SJSA1 (cell line): ENCODE data around the gene ALDH1A3. TPM values are rescaled to one million over a fixed set of nuclear protein-coding genes. Genes with fewer than 3 reads are reported as not detected.
A peak's percentile ranks its signal among the peaks of the same experiment; 100 is the strongest.

Source experiments
- DNase-seq, 2 experiments: peaks; one replicate each; pipeline ENCODE4 v3.0.0-alpha.2; 2015 to 2020; ENCODE audit warnings: low spot score in 2 of 2, low read depth in 1 of 2
- H3K27ac ChIP-seq: fragments of 250-450 bp; sonication (Bioruptor Pico); 2 replicates; pipeline ENCODE4 v1.5.1; 2020; ENCODE audit warnings: mild to moderate bottlenecking, moderate library complexity
- H3K27me3 ChIP-seq: fragments of 250-450 bp; sonication (Bioruptor Pico); replicated peaks from 2 replicates; pipeline ENCODE4 v1.5.1; 2020; ENCODE audit warnings: mild to moderate bottlenecking, moderate library complexity
- H3K36me3 ChIP-seq: fragments of 250-450 bp; sonication (Bioruptor Pico); 2 replicates; pipeline ENCODE4 v1.5.1; 2020; ENCODE audit warnings: mild to moderate bottlenecking
- H3K4me1 ChIP-seq: fragments of 250-450 bp; sonication (Bioruptor Pico); replicated peaks from 2 replicates; pipeline ENCODE4 v1.6.1; 2021; ENCODE audit warnings: mild to moderate bottlenecking
- H3K4me3 ChIP-seq: fragments of 250-450 bp; sonication (Bioruptor Pico); 2 replicates; pipeline ENCODE4 v1.5.1; 2020; ENCODE audit warnings: mild to moderate bottlenecking
- H3K9me3 ChIP-seq: fragments of 250-450 bp; sonication (Bioruptor Pico); replicated peaks from 2 replicates; pipeline ENCODE4 v1.5.1; 2020; ENCODE audit warnings: mild to moderate bottlenecking
- total RNA-seq: library from RNA; depleted of rRNA; stranded (reverse); fragments of >200 nt; shearing (Covaris generic); gene quantifications from 2 replicates; pipeline ENCODE4 v1.2.3, GENCODE V29; 2014

The ALDH1A3 gene
- total RNA-seq, 1 experiment from 2014 or later, result 2.2 TPM

DNA sequence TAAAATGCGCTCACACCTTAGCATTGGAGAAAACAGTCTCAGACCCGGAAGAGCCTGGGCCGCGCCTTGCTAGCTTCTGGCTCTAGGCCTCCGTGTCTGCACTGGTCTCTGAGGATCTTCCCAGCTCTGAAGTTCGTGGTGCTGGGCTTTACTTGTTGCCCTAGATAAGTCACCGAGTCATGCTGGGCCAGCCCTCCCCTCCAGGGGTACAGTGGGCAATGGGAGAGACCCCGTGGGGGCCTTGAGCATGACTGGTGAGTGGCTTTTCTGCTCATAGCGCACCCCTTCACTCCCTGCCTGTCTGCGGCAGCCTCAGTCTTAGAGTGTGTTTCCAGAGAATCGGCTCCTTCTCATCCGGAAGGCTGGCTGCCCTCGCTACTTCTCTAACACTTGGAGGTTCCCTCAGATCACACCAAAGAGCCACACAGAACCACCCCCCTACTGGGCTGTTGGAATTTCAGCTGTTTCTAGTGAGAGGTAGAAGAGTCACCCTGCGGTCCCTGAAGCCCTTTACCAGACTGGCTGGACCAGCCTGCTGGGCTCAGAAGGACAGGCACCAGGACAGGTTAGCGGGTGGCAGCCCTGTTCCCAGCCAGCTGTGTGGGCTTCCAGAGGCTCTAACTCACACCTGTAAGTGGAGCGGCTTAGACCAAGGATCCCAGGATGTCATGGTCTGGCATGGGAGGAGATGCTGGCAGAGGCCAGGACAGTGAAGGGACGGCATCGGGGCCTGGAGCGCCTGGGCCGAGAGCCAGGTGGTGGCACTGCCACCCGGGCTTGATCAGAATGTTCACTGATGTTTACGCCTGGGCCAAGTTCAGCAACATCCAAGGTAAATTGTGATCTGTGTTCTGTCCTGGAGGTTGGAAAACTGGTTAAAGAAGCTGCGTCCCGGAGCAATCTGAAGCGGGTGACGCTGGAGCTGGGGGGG lies 17.9 kb downstream of the ALDH1A3 start:
- H3K36me3 ChIP-seq, result no peaks in the 10 kb centered on the region

DNA sequence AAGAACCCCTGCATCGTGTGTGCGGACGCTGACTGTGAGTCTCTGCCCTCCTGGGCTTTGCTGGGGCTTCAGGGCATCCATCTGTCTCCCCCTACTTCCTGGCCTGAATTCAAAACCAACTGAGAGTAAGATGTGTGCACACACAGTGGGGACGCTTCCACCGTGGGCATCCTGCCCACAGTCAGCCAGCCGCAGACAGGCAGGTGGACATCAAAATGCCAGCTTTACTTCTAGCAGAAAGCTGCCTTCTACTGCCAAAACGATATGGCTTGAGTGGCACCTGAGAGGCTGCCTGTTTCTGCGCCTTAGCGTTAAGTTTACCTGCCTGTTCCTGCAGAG lies 18.5 kb downstream of the ALDH1A3 start:
- DNase-seq, result no peak
- Histone ChIP-seq H3K27me3 (no peaks in the 10 kb centered on the region), H3K36me3 (no peaks in the 10 kb centered on the region), H3K4me3 (no peak overlapping the region), H3K27ac (no peak overlapping the region), H3K4me1 (peaks cover 16% of the 10 kb centered on the region), H3K9me3 (no peaks in the 10 kb centered on the region)

More for the DNA sequence above, 17.9 kb downstream of the ALDH1A3 start:
- H3K27me3 ChIP-seq, result no peaks in the 10 kb centered on the region
- no peak overlapping the region for H3K27ac ChIP-seq
- H3K4me3 ChIP-seq, result no peak overlapping the region
- peaks cover 11% of the 10 kb centered on the region for H3K4me1 ChIP-seq
- DNase-seq, result no peak
- H3K9me3 ChIP-seq, result no peaks in the 10 kb centered on the region

DNA sequence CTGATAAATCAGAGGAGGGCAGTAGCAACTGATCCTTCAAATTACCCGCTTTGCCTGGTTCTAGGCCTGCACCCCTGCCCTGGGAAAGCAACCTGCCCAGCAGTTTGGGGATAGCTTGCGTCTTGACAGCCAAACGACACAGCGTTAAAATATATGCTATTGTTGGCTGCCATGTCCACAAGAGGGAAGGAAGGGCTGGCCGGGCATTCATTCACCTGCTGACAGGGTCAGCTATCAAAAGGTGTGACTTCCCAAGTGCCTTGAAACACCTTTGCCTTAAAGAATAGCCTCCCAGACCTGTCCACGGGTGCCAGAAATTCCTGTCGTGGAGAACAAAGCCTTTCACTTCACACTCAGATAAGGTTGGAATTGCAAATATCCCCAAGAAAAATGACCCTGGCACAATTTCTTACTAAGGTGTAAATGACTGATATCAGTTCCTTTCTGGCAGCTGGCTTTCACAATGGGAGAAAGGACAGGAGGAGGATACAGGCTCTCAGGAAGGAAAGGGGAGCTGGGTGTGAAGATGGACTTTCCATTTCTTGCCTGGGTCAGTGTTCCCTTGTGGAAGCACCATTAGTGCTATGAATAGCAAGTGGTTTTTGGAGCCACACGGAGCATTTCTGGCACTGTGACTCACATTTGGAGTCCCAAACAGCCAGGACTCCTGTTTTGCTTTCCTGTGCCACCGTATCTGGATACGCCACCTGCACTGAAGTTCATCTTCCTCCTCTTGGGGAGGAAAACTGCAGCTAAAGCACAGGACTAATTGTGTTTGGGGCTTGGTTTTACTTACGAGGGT lies 19.2 kb downstream of the ALDH1A3 start:
- DNase-seq, result no peak
- Histone ChIP-seq H3K4me3 (no peak overlapping the region), H3K27me3 (no peaks in the 10 kb centered on the region), H3K9me3 (0 out of 2 replicates have a peak, but pooled peaks cover 3% of the 10 kb centered on the region), H3K27ac (no peak overlapping the region), H3K36me3 (no peaks in the 10 kb centered on the region), H3K4me1 (peaks cover 20% of the 10 kb centered on the region)

DNA sequence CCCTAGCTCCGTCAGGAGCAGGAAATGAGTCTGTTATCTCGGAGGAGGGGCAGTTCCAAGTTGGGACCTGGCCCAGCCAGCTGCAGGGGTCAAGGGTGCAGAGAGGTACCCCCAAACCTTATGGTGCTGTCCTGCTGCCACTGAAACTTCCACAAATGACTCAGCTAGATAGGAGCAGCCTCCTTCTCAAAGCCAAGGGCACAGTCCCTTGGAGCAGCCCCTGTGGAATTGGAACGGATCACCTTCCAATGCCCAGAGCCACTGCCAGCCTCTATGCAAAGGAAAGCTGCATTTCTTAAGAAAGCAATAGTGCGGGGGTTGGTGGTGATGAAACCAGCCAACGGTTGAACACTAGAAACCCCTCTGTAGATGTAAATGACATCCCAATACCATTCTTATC lies 20.0 kb downstream of the ALDH1A3 start:
- H3K4me3 ChIP-seq, result no peak overlapping the region
- no peaks in the 10 kb centered on the region for H3K36me3 ChIP-seq
- 0 out of 2 replicates have a peak, but pooled peaks cover 3% of the 10 kb centered on the region for H3K9me3 ChIP-seq
- H3K27ac ChIP-seq, result no peak overlapping the region
- DNase-seq, result no peak
- no peaks in the 10 kb centered on the region for H3K27me3 ChIP-seq
- peaks cover 20% of the 10 kb centered on the region for H3K4me1 ChIP-seq

DNA sequence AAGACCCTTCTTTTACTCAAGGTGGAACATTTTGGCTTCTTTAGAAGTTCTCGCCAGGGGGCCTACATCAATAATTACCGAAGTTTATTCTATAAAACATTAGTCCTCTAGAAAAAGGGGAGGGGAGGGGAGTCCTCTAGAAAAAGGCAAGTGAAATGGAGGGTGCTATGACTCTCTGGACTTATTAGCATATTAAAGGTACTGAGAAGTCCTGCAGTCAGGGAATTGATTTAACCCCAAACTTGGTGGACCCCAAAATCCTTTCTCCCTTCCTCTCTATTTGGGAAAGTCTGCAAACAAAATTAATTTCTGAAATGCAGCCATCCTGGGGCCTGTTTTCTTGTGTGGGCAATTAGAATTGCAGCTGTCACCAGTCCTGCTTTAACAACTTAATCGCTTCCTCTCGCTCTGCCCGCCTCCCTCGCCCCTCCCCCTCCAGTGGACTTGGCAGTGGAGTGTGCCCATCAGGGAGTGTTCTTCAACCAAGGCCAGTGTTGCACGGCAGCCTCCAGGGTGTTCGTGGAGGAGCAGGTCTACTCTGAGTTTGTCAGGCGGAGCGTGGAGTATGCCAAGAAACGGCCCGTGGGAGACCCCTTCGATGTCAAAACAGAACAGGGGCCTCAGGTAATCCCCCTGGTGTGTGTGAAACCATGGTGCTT lies 20.6 kb downstream of the ALDH1A3 start:
- Histone ChIP-seq H3K9me3 (0 out of 2 replicates have a peak, but pooled peaks cover 3% of the 10 kb centered on the region), H3K4me3 (no peak overlapping the region), H3K4me1 (peaks cover 20% of the 10 kb centered on the region), H3K27me3 (no peaks in the 10 kb centered on the region), H3K36me3 (no peaks in the 10 kb centered on the region), H3K27ac (no peak overlapping the region)
- no peak for DNase-seq

DNA sequence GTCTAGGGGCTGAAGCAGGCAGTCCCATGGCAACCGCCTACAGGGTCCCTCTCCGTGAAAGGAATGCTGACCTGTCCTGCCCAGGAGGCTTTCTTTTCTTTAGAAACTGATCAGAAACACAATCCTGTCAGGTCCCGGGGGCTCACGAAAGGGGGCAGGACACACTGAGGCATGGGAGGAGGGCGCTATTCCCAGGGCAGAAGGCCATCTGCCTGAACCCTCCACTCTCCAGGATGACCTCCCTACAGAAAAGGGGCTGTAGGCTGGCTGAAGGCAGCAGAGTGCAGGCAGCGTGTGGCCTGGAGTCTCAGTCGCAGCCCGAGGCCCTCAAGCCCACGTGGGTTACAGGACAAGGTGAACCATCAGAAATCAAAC lies 21.2 kb downstream of the ALDH1A3 start:
- Histone ChIP-seq H3K27ac (no peak overlapping the region), H3K36me3 (no peaks in the 10 kb centered on the region), H3K27me3 (no peaks in the 10 kb centered on the region), H3K4me1 (peaks cover 20% of the 10 kb centered on the region), H3K4me3 (no peak overlapping the region), H3K9me3 (0 out of 2 replicates have a peak, but pooled peaks cover 3% of the 10 kb centered on the region)
- DNase-seq, result no peak

DNA sequence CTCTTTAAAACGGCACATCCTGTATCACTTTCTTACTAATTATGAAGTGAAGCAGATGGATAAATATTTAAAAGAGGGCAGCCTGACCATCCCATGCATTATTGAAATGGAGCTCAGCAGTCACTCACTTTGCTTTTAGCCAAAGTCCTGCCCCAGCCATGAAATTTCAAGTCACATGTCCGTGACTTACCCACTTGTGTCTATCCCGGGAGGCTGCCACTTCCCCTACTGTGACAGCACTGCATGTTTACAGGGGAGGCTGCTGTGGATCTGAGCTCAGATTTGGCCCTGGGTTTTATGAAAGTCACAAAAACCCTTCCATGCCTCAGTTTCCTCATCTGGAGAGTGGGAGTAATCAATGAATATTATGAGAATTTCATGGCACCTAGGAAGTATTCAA lies 21.7 kb downstream of the ALDH1A3 start:
- H3K4me1 ChIP-seq, result peaks cover 20% of the 10 kb centered on the region
- no peaks in the 10 kb centered on the region for H3K27me3 ChIP-seq
- no peak overlapping the region for H3K27ac ChIP-seq
- H3K36me3 ChIP-seq, result no peaks in the 10 kb centered on the region
- no peak for DNase-seq
- no peak overlapping the region for H3K4me3 ChIP-seq
- 0 out of 2 replicates have a peak, but pooled peaks cover 3% of the 10 kb centered on the region for H3K9me3 ChIP-seq

DNA sequence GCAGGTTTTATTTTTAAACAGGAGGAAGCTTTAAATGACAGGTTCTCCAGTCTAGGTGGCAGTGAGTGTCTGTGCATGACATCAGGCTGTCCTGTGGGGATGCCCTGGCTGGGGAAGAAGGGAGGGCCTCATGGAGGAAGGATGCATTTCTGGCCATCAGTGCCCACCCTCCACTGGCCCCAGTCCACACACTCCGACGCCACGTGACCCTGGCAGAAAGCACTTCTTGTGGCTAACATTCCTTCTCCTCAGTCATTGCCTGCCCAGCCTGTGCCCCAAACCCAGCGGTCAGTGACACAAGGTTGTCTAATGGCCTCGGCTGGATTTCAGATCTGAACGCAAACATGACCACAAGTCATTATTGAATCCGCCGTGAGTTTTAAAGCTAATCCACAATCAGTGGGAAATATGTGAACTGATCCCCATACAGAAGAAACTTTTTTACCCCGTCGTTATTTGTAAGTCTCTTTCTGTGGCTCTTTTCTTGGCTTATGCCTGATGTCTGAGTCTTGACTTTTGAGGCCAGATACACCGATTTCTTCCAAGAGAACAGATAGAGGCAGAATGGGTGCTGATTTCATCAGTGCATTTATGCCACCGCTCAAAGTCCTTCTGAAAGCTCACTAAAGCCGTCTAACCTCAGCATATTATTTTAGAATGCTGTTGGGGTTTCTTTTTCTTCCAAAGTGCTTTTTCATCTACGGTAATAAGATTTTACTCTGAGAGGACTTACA lies 22.2 kb downstream of the ALDH1A3 start:
- peak; percentile 47 to 69 for DNase-seq
- Histone ChIP-seq H3K9me3 (0 out of 2 replicates have a peak, but pooled peaks cover 3% of the 10 kb centered on the region), H3K27ac (peak overlapping the region; percentile 48)

DNA sequence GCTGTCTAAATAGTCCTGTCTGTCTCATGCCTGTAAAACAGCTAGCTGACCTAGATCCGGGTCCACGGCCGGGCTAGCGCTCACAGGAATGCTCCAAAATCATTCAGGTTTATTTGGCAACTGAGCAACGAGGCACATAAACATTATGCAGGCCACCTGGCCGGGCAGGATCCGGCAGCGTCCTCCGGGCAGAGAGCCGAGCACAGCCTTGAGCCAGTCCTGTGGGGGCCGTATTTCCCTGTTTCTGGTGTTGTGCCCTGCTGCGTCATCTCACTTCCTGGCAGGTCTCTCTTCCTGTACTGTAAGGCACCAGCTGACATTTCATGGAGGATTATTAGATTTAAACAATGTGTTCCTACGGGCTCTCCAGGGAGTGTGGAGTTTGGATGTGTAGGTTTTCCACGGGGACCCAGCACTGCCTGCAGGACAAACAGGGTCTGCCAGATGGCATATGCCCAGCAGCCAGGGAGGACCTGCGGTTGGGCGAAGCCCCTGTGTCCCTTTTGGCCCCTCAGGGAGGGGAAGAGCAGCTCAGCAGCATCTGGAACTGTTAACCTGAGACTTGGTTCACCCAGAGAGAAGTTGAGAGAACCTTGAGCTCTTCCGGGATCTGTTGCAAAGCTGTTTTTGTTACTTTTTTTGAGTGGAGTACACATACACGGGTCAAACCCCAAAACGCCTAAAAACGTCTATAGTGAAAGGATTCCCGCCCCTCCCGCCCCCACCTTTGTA lies 23.0 kb downstream of the ALDH1A3 start:
- peak overlapping the region; percentile 48 for H3K27ac ChIP-seq
- H3K27me3 ChIP-seq, result no peaks in the 10 kb centered on the region
- peaks cover 20% of the 10 kb centered on the region for H3K4me1 ChIP-seq
- no peaks in the 10 kb centered on the region for H3K36me3 ChIP-seq
- H3K4me3 ChIP-seq, result no peak overlapping the region
- 0 out of 2 replicates have a peak, but pooled peaks cover 3% of the 10 kb centered on the region for H3K9me3 ChIP-seq
- peak; percentile 63 to 77 for DNase-seq

More for the DNA sequence above, 22.2 kb downstream of the ALDH1A3 start:
- no peaks in the 10 kb centered on the region for H3K27me3 ChIP-seq
- H3K4me1 ChIP-seq, result peaks cover 20% of the 10 kb centered on the region
- no peak overlapping the region for H3K4me3 ChIP-seq
- no peaks in the 10 kb centered on the region for H3K36me3 ChIP-seq

DNA sequence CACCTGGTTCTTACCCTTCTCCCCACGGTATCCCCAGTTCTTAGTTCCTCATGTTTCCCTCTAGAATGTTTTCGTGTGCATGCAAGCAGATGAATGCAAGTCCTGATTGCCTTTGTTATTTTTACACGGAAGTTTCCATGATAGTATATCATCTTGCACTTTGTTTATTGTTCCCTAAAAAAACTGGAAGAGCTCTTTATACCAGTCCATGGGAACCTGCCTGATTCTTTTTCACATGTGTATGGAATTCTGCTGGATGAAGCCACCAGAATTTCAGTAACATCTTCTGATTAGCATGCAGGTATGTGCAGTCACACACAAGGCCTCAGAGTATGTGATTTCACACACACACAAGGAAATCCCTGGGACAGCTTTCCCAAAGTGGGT lies 23.5 kb downstream of the ALDH1A3 start:
- Histone ChIP-seq H3K9me3 (0 out of 2 replicates have a peak, but pooled peaks cover 3% of the 10 kb centered on the region), H3K4me3 (no peak overlapping the region), H3K4me1 (peaks cover 20% of the 10 kb centered on the region), H3K27me3 (no peaks in the 10 kb centered on the region), H3K36me3 (no peaks in the 10 kb centered on the region), H3K27ac (no peak overlapping the region)
- no peak for DNase-seq

DNA sequence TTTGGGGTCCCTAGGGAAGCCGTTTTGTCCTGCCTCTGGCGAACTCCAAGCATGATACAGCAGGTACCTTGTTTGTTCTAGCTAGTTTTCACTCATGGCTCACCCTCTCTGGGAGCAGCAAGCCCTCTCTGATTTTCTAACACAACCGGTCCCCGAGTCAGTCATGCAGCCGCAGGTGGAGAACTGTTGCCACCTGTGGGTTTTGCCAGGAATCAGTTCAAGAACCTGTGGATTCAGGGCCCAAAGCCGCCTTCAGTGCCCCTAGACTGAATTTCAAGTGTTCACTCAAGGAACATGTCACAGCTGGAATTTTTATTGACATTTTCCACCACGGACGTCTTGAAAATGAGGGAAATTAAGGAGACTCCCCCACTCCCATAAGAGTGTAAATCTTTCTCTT lies 26.2 kb downstream of the ALDH1A3 start:
- Histone ChIP-seq H3K27me3 (no peaks in the 10 kb centered on the region), H3K4me1 (peaks cover 33% of the 10 kb centered on the region), H3K36me3 (no peaks in the 10 kb centered on the region), H3K4me3 (no peak overlapping the region), H3K9me3 (0 out of 2 replicates have a peak, but pooled peaks cover 3% of the 10 kb centered on the region), H3K27ac (no peak overlapping the region)
- DNase-seq, result no peak

DNA sequence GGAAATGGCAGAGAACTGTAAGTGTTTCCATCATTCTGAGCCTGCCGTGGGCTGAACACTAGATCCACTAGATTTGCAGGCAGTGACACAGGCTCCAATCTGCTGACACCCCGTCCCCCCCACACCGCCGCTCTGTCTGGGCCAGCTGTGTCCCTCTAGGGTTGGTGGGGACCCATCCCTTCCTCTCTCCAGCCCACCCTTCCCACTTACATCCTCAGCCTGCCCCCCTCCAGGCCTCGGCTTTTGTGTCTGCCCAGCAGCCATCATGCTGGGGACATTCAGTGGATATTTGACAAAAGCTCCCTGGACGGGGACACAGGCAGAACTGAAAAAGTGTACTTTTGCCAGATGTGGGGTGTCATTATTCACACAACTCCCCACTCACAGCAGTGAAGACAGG lies 28.8 kb downstream of the ALDH1A3 start:
- Histone ChIP-seq H3K4me1 (peaks cover 26% of the 10 kb centered on the region), H3K36me3 (no peaks in the 10 kb centered on the region), H3K4me3 (no peak overlapping the region), H3K9me3 (no peaks in the 10 kb centered on the region), H3K27me3 (no peaks in the 10 kb centered on the region), H3K27ac (no peak overlapping the region)
- no peak for DNase-seq
